PC-9 (cell line): ENCODE results near the gene CROCC.
"Not testable (repeated sequence)": the region's sequence is repeated elsewhere in the genome, so short reads cannot be mapped to it uniquely, and the experiment has no call there.

Experiments used
- EZH2 ChIP-seq: fragments of 200-600 bp; sonication (generic); IDR thresholded peaks from 2 replicates; pipeline ENCODE4 v1.8.0; 2017; ENCODE audit warnings: antibody characterized with exemption, low read depth
- TF ChIP-seq, protein P1 (sequence below): fragments of 200-600 bp; sonication (generic); conservative IDR thresholded peaks from 2 replicates; pipeline ENCODE4 v1.6.1; 2017; ENCODE audit warnings: mixed run types, antibody characterized with exemption, mild to moderate bottlenecking, moderate library complexity

DNA sequence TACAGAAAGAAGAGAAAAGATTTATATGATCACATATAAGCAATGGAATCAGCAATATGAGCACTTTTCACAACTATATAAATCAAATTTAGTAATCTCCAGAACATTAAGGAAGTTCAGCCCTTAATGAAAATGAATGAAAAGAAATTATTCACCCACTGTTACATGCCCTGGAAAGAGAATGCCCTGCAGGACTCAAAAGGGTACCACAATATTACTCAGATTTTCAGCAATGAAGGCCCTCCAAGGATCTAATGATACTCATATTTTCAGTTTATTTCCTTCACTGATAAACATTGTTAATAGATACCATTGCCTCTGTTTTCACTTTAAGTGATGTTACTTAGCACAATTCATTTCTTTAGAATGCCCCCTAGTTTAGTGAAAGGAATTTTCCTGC is 23.4 kb upstream of the CROCC start:
- TF ChIP-seq, protein P1, sequence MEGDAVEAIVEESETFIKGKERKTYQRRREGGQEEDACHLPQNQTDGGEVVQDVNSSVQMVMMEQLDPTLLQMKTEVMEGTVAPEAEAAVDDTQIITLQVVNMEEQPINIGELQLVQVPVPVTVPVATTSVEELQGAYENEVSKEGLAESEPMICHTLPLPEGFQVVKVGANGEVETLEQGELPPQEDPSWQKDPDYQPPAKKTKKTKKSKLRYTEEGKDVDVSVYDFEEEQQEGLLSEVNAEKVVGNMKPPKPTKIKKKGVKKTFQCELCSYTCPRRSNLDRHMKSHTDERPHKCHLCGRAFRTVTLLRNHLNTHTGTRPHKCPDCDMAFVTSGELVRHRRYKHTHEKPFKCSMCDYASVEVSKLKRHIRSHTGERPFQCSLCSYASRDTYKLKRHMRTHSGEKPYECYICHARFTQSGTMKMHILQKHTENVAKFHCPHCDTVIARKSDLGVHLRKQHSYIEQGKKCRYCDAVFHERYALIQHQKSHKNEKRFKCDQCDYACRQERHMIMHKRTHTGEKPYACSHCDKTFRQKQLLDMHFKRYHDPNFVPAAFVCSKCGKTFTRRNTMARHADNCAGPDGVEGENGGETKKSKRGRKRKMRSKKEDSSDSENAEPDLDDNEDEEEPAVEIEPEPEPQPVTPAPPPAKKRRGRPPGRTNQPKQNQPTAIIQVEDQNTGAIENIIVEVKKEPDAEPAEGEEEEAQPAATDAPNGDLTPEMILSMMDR: not testable (repeated sequence)
- TF ChIP-seq EZH2: not testable (repeated sequence)
